Suprapubic skin (tissue), 4 donors: ENCODE results near the gene OR51A7. TPM values are rescaled to one million over a fixed set of nuclear protein-coding genes. Genes with fewer than 3 reads are reported as not detected.

Experiments used
- DNase-seq, 2 donors: peaks; one replicate each; pipeline ENCODE4 v3.0.0-alpha.2; 2019; ENCODE audit warnings: low spot score in 2 of 2
- H3K27ac ChIP-seq: fragments of 200-600 bp; sonication (generic); one replicate; pipeline ENCODE4 v1.5.1; 2019
- H3K27me3 ChIP-seq: fragments of 200-600 bp; sonication (generic); one replicate; pipeline ENCODE4 v1.5.1; 2019
- H3K36me3 ChIP-seq: fragments of 200-600 bp; sonication (generic); one replicate; pipeline ENCODE4 v1.5.1; 2019
- H3K4me1 ChIP-seq: fragments of 200-600 bp; sonication (generic); one replicate; pipeline ENCODE4 v1.5.1; 2019
- H3K4me3 ChIP-seq: fragments of 200-600 bp; sonication (generic); one replicate; pipeline ENCODE4 v1.5.1; 2019; ENCODE audit warnings: mild to moderate bottlenecking
- H3K9me3 ChIP-seq: fragments of 200-600 bp; sonication (generic); one replicate; pipeline ENCODE4 v1.5.1; 2019
- CTCF ChIP-seq, 2 donors: fragments of 200-600 bp in 1 of 2; fragments of 450-650 bp in 1 of 2; sonication (generic) in 1 of 2; IDR thresholded peaks; one replicate each; pipeline ENCODE4 v1.5.1; 2016 to 2019; ENCODE audit warnings: antibody characterized with exemption in 2 of 2, mild to moderate bottlenecking in 1 of 2, moderate library complexity in 1 of 2
- EP300 ChIP-seq: sonication (generic); formaldehyde crosslinking; IDR thresholded peaks from one replicate; pipeline ENCODE4 v1.6.1; 2017; ENCODE audit warnings: antibody characterized with exemption
- POLR2A ChIP-seq, 2 donors: fragments of 450-650 bp; IDR thresholded peaks; one replicate each; pipeline ENCODE4 v1.6.1; 2017; ENCODE audit warnings: antibody characterized with exemption in 2 of 2, mild to moderate bottlenecking in 2 of 2, moderate library complexity in 2 of 2
- POLR2AphosphoS5 ChIP-seq, 3 donors: sonication (generic); formaldehyde crosslinking; IDR thresholded peaks; one replicate each; pipeline ENCODE4 v1.6.1; 2017; ENCODE audit warnings: antibody characterized with exemption in 3 of 3
- WGBS: methylation state at CpG from one replicate; pipeline ENCODE4 v1.1.5; 2018; 5-methylcytosine and 5-hydroxymethylcytosine counted together
- total RNA-seq, 4 donors: library from RNA; depleted of rRNA; stranded (reverse); fragments of >200 nt; gene quantifications; one replicate each; pipeline ENCODE4 v1.1.0, GENCODE V29; 2016

Gene OR51A7
- total RNA-seq, 4 donors from 2014 or later = not detected

GRCh38 chr11:4890279-4890678, 13.3 kb upstream of the OR51A7 start:
- H3K27me3 ChIP-seq = no peaks in the 10 kb centered on the region
- no peak overlapping the region for H3K4me3 ChIP-seq
- no peak overlapping the region for H3K27ac ChIP-seq
- no peak for DNase-seq
- H3K4me1 ChIP-seq = no peaks in the 10 kb centered on the region
- no peaks in the 10 kb centered on the region for H3K9me3 ChIP-seq
- TF ChIP-seq POLR2AphosphoS5 (IDR thresholded peaks at IDR 0.05) = no peak
- TF ChIP-seq POLR2A (IDR thresholded peaks at IDR 0.05) = no peak
- TF ChIP-seq EP300 = no peak
- TF ChIP-seq CTCF (IDR thresholded peaks at IDR 0.05) = no peak
- 86% methylated on average over 2 of the region's 2 CpGs for WGBS
- H3K36me3 ChIP-seq = no peaks in the 10 kb centered on the region

GRCh38 chr11:4891996-4892640, 11.5 kb upstream of the OR51A7 start:
- Histone ChIP-seq H3K4me3 (no peak overlapping the region), H3K9me3 (peaks cover 2% of the 10 kb centered on the region), H3K4me1 (no peaks in the 10 kb centered on the region), H3K36me3 (no peaks in the 10 kb centered on the region), H3K27me3 (no peaks in the 10 kb centered on the region), H3K27ac (no peak overlapping the region)
- no peak for DNase-seq
- TF ChIP-seq POLR2AphosphoS5 (IDR thresholded peaks at IDR 0.05) (no peak), CTCF (IDR thresholded peaks at IDR 0.05) (no peak), POLR2A (IDR thresholded peaks at IDR 0.05) (no peak)
- WGBS = 83% methylated on average over 1 of the region's 1 CpG

- no peak for TF ChIP-seq EP300
- TF ChIP-seq POLR2A (IDR thresholded peaks at IDR 0.05) = no peak
- no peak for TF ChIP-seq POLR2AphosphoS5 (IDR thresholded peaks at IDR 0.05)
- no peak for TF ChIP-seq CTCF (IDR thresholded peaks at IDR 0.05)
- H3K9me3 ChIP-seq = no peaks in the 10 kb centered on the region
- H3K27me3 ChIP-seq = no peaks in the 10 kb centered on the region
- no peaks in the 10 kb centered on the region for H3K36me3 ChIP-seq
- H3K4me1 ChIP-seq = no peaks in the 10 kb centered on the region
- DNase-seq = no peak
- no peak overlapping the region for H3K27ac ChIP-seq
- H3K4me3 ChIP-seq = no peak overlapping the region
Measured at GRCh38 chr11:4916581-4916980, 13.0 kb downstream of the OR51A7 start.

GRCh38 chr11:4919250-4919649, 15.7 kb downstream of the OR51A7 start, which contains the start of gene OR51G2:
OR51G2 (minus strand) TSS chr11:4919350; CDS start chr11:4915663, 3,687 bp downstream.
- no peaks in the 10 kb centered on the region for H3K9me3 ChIP-seq
- H3K27me3 ChIP-seq = no peaks in the 10 kb centered on the region
- H3K27ac ChIP-seq = no peak within 1 kb of the TSS
- DNase-seq = no peak
- TF ChIP-seq CTCF (IDR thresholded peaks at IDR 0.05) = no peak
- TF ChIP-seq POLR2A (IDR thresholded peaks at IDR 0.05) = no peak
- no peak for TF ChIP-seq POLR2AphosphoS5 (IDR thresholded peaks at IDR 0.05)
- no peak for TF ChIP-seq EP300
- no peaks in the 10 kb centered on the region for H3K36me3 ChIP-seq
- no peaks in the 10 kb centered on the region for H3K4me1 ChIP-seq
- no peak within 1 kb of the TSS for H3K4me3 ChIP-seq
- WGBS = 90% methylated on average over 4 of the region's 4 CpGs

- no peak for DNase-seq
- Histone ChIP-seq H3K27ac (no peak overlapping the region), H3K36me3 (no peaks in the 10 kb centered on the region), H3K27me3 (no peaks in the 10 kb centered on the region), H3K4me1 (no peaks in the 10 kb centered on the region), H3K9me3 (no peaks in the 10 kb centered on the region), H3K4me3 (no peak overlapping the region)
- TF ChIP-seq POLR2AphosphoS5 (IDR thresholded peaks at IDR 0.05) (no peak), EP300 (no peak)
- WGBS = 79% methylated on average over 1 of the region's 1 CpG
Measured at GRCh38 chr11:4921796-4922195, 18.2 kb downstream of the OR51A7 start.

- DNase-seq = no peak
- WGBS = 53% methylated on average over 1 of the region's 1 CpG
Measured at GRCh38 chr11:4922304-4922703, 18.7 kb downstream of the OR51A7 start.

More at GRCh38 chr11:4922304-4922703, 18.7 kb downstream of the OR51A7 start:
- Histone ChIP-seq H3K4me3 (no peak overlapping the region), H3K27me3 (no peaks in the 10 kb centered on the region), H3K27ac (no peak overlapping the region), H3K4me1 (no peaks in the 10 kb centered on the region), H3K36me3 (no peaks in the 10 kb centered on the region), H3K9me3 (no peaks in the 10 kb centered on the region)
- TF ChIP-seq POLR2AphosphoS5 (IDR thresholded peaks at IDR 0.05) = no peak
- no peak for TF ChIP-seq EP300
- no peak for TF ChIP-seq POLR2A (IDR thresholded peaks at IDR 0.05)
- TF ChIP-seq CTCF (IDR thresholded peaks at IDR 0.05) = no peak
